GM23338 (cell line): ENCODE data around the gene AEN. TPM values are rescaled to one million over a fixed set of nuclear protein-coding genes. Genes with fewer than 3 reads are reported as not detected.
A peak's percentile ranks its signal among the peaks of the same experiment; 100 is the strongest.

Experiments used
- ATAC-seq: fragments of 200-7000 bp; cut with Tn5 transposase; 3 replicates; pipeline ENCODE4 v1.9.1; 2020
- DNase-seq: peaks from one replicate; pipeline ENCODE4 v3.0.0-alpha.2; 2015; ENCODE audit warnings: low spot score
- H2AFZ ChIP-seq: fragments of 200-600 bp; sonication (generic); 2 replicates; pipeline ENCODE4 v1.8.0; 2016; ENCODE audit warnings: antibody characterized with exemption, mild to moderate bottlenecking, moderate library complexity
- H3F3A ChIP-seq: fragments of 200-600 bp; sonication (generic); replicated peaks from 2 replicates; pipeline ENCODE4 v1.8.0; 2017; ENCODE audit warnings: antibody characterized with exemption, mixed run types, low read depth
- H3K27ac ChIP-seq: fragments of 200-600 bp; sonication (generic); 2 replicates; pipeline ENCODE4 v1.6.1; 2016; ENCODE audit warnings: low read depth
- H3K27me3 ChIP-seq: fragments of 200-600 bp; sonication (generic); 2 replicates; pipeline ENCODE4 v1.8.0; 2016; ENCODE audit warnings: mild to moderate bottlenecking, mixed run types, moderate library complexity; ENCODE audit not compliant: insufficient read depth
- H3K36me3 ChIP-seq: fragments of 200-600 bp; sonication (generic); 2 replicates; pipeline ENCODE4 v1.8.0; 2016; ENCODE audit warnings: mild to moderate bottlenecking; ENCODE audit not compliant: insufficient read depth
- H3K4me1 ChIP-seq: fragments of 200-600 bp; sonication (generic); 2 replicates; pipeline ENCODE4 v1.8.0; 2016; ENCODE audit warnings: mild to moderate bottlenecking, moderate library complexity; ENCODE audit not compliant: insufficient read depth
- H3K4me2 ChIP-seq: fragments of 200-600 bp; sonication (generic); 2 replicates; pipeline ENCODE4 v1.7.1; 2017; ENCODE audit warnings: mixed run types
- H3K4me3 ChIP-seq: fragments of 200-600 bp; sonication (generic); 2 replicates; pipeline ENCODE4 v1.6.1; 2016; ENCODE audit warnings: mixed run types
- H3K79me2 ChIP-seq: fragments of 200-600 bp; sonication (generic); replicated peaks from 2 replicates; pipeline ENCODE4 v1.8.0; 2017; ENCODE audit warnings: mild to moderate bottlenecking; ENCODE audit not compliant: insufficient read depth
- H3K9me2 ChIP-seq: fragments of 200-600 bp; sonication (generic); 2 replicates; pipeline ENCODE4 v1.8.0; 2017; ENCODE audit not compliant: insufficient read depth
- H4K20me1 ChIP-seq: fragments of 200-600 bp; sonication (generic); replicated peaks from 2 replicates; pipeline ENCODE4 v1.8.0; 2017; ENCODE audit warnings: mild to moderate bottlenecking; ENCODE audit not compliant: insufficient read depth
- H3K27ac Mint-ChIP-seq: 2 replicates; pipeline ENCODE4 v1.8.0; 2020; ENCODE audit warnings: inconsistent platforms, mild to moderate bottlenecking, moderate library complexity, mixed read lengths
- H3K27me3 Mint-ChIP-seq: 3 replicates; pipeline ENCODE4 v1.8.0; 2022; ENCODE audit warnings: low read depth, mild to moderate bottlenecking, moderate library complexity, mixed read lengths, inconsistent platforms; ENCODE audit not compliant: insufficient read depth, poor library complexity
- H3K36me3 Mint-ChIP-seq: 3 replicates; pipeline ENCODE4 v1.8.0; 2021; ENCODE audit warnings: low read depth, mild to moderate bottlenecking, inconsistent platforms, moderate library complexity, mixed read lengths
- H3K4me1 Mint-ChIP-seq: 3 replicates; pipeline ENCODE4 v1.8.0; 2020; ENCODE audit warnings: mild to moderate bottlenecking, inconsistent platforms, mixed read lengths
- H3K4me3 Mint-ChIP-seq: 3 replicates; pipeline ENCODE4 v1.8.0; 2021; ENCODE audit warnings: moderate library complexity, mild to moderate bottlenecking, inconsistent platforms, mixed read lengths
- H3K9me3 Mint-ChIP-seq: 3 replicates; pipeline ENCODE4 v1.8.0; 2020; ENCODE audit warnings: moderate library complexity, mild to moderate bottlenecking, inconsistent platforms, mixed read lengths
- CREB1 ChIP-seq: fragments of 250-450 bp; sonication (Bioruptor Pico); IDR thresholded peaks from 2 replicates; pipeline ENCODE4 v1.5.0; 2020; ENCODE audit warnings: low read depth, mild to moderate bottlenecking, moderate library complexity
- EZH2 ChIP-seq: fragments of 200-600 bp; sonication (generic); IDR thresholded peaks from one replicate; pipeline ENCODE4 v1.8.0; 2017; ENCODE audit warnings: antibody characterized with exemption, mild to moderate bottlenecking, low read depth; ENCODE audit not compliant: unreplicated experiment
- NANOG ChIP-seq: IDR thresholded peaks from 2 replicates; pipeline ENCODE4 v1.6.1; 2016; ENCODE audit warnings: antibody characterized with exemption, borderline replicate concordance
- polyA plus RNA-seq: library from polyadenylated mRNA; unstranded; fragments of >200 nt; fragmentation: Nextera tagmentation; extraction: Ambion mirVana; gene quantifications from 2 replicates; pipeline ENCODE4 v1.2.1, GENCODE V29; 2016
- total RNA-seq: library from RNA; depleted of rRNA; stranded (reverse); fragments of >200 nt; shearing (Covaris generic); gene quantifications from 2 replicates; pipeline ENCODE4 v1.2.3, GENCODE V29; 2014
- TF ChIP-seq, protein P1 (sequence below): IDR thresholded peaks from 2 replicates; pipeline ENCODE4 v1.6.1; 2016; ENCODE audit warnings: antibody characterized with exemption
- TF ChIP-seq, protein P2 (sequence below): IDR thresholded peaks from one replicate; pipeline ENCODE4 v1.6.1; 2018; ENCODE audit warnings: antibody characterized with exemption; ENCODE audit not compliant: unreplicated experiment
- TF ChIP-seq, protein P3 (sequence below), 2 experiments: fragments of 200-600 bp in 1 of 2; sonication (generic) in 1 of 2; conservative IDR thresholded peaks; 2 replicates each; pipeline versions ENCODE4 v1.5.1 to v1.6.1; 2016 to 2017; ENCODE audit warnings: antibody characterized with exemption in 2 of 2, low read depth in 2 of 2, mild to moderate bottlenecking in 2 of 2, moderate library complexity in 1 of 2

The AEN gene
- total and polyA plus RNA-seq, 2 experiments from 2014 or later, result 82.3 to 220 TPM

DNA sequence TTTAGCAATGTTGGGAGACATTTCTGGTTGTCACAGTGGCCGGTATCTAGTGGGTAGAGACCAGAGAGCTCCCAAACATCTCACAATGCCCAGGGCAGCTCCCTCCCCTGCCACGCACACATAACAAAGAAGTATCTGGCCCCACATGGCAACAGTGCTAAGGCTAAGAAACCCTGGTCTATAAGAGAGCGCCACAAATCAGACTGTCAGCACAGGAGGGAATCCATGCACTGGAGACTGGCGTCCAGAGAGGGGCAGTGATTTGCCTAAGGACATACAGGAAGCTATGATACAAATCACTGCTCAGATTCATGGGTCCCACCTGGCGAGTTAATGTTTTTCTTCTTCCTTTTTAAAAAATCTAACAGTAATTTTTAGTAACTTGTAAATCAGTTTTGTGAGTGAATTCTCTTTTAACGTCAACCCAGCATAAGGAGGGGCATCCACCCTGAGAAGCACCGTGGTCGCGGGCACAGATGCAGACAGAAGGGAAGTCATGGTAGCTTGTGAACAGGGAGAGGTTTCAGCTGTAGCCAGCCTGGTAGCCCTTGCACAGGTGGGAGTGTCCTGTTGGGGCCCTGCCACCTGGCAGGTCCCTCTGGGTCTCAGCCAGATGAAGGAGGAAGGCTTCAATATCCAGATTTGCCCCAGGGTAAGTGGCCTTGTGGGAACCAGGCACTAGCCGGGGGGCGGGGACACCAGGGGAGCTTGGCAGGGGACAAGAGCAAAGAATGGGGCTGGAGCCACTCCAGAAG is 26.4 kb downstream of the AEN start:
- Histone ChIP-seq H3F3A (no peaks in the 10 kb centered on the region), H3K27ac (no peak overlapping the region), H4K20me1 (no peaks in the 10 kb centered on the region), H2AFZ (no peak overlapping the region), H3K36me3 (no peaks in the 10 kb centered on the region), H3K79me2 (no peaks in the 10 kb centered on the region), H3K4me3 (no peak overlapping the region), H3K4me2 (no peak overlapping the region), H3K9me2 (no peaks in the 10 kb centered on the region), H3K4me1 (peaks cover 1% of the 10 kb centered on the region; the same call in 1 of the 2 replicates), H3K27me3 (no peaks in the 10 kb centered on the region)
- Mint-ChIP-seq H3K4me1 (peaks cover 19% of the 10 kb centered on the region), H3K36me3 (no peaks in the 10 kb centered on the region), H3K27me3 (peaks cover 9% of the 10 kb centered on the region), H3K27ac (no peak overlapping the region), H3K9me3 (no peaks in the 10 kb centered on the region), H3K4me3 (no peak overlapping the region)
- DNase-seq (no peak), ATAC-seq (no peak)
- TF ChIP-seq, protein P1, sequence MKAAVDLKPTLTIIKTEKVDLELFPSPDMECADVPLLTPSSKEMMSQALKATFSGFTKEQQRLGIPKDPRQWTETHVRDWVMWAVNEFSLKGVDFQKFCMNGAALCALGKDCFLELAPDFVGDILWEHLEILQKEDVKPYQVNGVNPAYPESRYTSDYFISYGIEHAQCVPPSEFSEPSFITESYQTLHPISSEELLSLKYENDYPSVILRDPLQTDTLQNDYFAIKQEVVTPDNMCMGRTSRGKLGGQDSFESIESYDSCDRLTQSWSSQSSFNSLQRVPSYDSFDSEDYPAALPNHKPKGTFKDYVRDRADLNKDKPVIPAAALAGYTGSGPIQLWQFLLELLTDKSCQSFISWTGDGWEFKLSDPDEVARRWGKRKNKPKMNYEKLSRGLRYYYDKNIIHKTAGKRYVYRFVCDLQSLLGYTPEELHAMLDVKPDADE, result no peak
- TF ChIP-seq, protein P2, sequence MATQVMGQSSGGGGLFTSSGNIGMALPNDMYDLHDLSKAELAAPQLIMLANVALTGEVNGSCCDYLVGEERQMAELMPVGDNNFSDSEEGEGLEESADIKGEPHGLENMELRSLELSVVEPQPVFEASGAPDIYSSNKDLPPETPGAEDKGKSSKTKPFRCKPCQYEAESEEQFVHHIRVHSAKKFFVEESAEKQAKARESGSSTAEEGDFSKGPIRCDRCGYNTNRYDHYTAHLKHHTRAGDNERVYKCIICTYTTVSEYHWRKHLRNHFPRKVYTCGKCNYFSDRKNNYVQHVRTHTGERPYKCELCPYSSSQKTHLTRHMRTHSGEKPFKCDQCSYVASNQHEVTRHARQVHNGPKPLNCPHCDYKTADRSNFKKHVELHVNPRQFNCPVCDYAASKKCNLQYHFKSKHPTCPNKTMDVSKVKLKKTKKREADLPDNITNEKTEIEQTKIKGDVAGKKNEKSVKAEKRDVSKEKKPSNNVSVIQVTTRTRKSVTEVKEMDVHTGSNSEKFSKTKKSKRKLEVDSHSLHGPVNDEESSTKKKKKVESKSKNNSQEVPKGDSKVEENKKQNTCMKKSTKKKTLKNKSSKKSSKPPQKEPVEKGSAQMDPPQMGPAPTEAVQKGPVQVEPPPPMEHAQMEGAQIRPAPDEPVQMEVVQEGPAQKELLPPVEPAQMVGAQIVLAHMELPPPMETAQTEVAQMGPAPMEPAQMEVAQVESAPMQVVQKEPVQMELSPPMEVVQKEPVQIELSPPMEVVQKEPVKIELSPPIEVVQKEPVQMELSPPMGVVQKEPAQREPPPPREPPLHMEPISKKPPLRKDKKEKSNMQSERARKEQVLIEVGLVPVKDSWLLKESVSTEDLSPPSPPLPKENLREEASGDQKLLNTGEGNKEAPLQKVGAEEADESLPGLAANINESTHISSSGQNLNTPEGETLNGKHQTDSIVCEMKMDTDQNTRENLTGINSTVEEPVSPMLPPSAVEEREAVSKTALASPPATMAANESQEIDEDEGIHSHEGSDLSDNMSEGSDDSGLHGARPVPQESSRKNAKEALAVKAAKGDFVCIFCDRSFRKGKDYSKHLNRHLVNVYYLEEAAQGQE, result no peak
- no peak for TF ChIP-seq NANOG
- no peak for TF ChIP-seq CREB1 (CRISPR knock-in tag)

DNA sequence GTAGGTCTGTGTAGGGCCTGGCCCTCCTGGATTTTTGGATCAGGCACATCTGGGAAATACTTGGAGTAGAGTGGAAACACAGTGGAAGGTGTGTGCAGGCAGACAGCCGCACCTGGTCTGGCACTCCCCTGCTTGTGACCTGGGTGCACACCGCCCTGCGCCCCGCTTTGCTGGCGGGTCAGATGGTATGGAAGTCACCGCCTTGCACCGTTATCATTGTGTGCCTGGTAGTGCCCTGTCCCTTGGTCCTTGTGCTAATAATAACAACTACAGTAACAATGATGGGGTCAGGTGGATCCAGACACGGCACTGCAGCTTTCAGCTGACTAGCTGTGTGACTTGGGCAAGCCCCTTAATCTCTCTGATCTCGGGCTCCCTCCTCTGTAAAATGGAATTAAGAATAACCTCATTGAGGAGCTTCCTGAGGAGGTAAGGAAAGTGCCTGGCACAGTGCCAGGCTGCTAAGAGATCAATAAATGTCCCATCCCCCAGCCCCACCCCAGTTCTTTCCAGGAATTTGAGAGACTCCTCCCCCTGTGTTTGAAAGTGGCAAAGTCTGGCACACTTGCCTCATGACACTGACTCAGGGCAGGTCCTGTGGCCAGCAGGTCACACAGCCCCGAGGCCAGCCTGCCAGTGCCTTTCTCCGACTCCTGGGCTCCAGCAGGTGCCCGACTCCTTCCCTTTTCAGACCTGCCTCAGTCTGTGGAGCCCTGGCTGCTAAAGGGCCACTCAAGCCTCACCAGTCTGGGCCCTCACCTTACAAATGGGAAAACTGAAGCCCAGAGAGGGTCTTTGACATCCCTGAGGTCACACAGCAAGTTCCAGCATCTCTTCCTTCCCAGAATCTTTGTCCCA is 27.4 kb downstream of the AEN start:
- no peaks in the 10 kb centered on the region for H3K9me3 Mint-ChIP-seq
- Histone ChIP-seq H3K4me1 (peaks cover 7% of the 10 kb centered on the region; the same call in 1 of the 2 replicates), H3K36me3 (no peaks in the 10 kb centered on the region), H4K20me1 (no peaks in the 10 kb centered on the region), H3K9me2 (no peaks in the 10 kb centered on the region), H3K79me2 (no peaks in the 10 kb centered on the region), H3K27me3 (no peaks in the 10 kb centered on the region), H3K4me2 (no peak overlapping the region), H2AFZ (no peak overlapping the region), H3K27ac (no peak overlapping the region), H3K4me3 (no peak overlapping the region), H3F3A (no peaks in the 10 kb centered on the region)
- peaks cover 9% of the 10 kb centered on the region for H3K27me3 Mint-ChIP-seq
- H3K27ac Mint-ChIP-seq, result peak overlapping the region; percentile 23; the same call in 1 of the 2 replicates
- H3K36me3 Mint-ChIP-seq, result no peaks in the 10 kb centered on the region
- H3K4me3 Mint-ChIP-seq, result no peak overlapping the region
- H3K4me1 Mint-ChIP-seq, result peaks cover 26% of the 10 kb centered on the region
- DNase-seq (no peak), ATAC-seq (no peak)
- TF ChIP-seq EZH2, result no peak
- TF ChIP-seq, protein P3, sequence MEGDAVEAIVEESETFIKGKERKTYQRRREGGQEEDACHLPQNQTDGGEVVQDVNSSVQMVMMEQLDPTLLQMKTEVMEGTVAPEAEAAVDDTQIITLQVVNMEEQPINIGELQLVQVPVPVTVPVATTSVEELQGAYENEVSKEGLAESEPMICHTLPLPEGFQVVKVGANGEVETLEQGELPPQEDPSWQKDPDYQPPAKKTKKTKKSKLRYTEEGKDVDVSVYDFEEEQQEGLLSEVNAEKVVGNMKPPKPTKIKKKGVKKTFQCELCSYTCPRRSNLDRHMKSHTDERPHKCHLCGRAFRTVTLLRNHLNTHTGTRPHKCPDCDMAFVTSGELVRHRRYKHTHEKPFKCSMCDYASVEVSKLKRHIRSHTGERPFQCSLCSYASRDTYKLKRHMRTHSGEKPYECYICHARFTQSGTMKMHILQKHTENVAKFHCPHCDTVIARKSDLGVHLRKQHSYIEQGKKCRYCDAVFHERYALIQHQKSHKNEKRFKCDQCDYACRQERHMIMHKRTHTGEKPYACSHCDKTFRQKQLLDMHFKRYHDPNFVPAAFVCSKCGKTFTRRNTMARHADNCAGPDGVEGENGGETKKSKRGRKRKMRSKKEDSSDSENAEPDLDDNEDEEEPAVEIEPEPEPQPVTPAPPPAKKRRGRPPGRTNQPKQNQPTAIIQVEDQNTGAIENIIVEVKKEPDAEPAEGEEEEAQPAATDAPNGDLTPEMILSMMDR (conservative IDR thresholded peaks at IDR 0.05; ENCODE audit: low read depth in 2 of 2), result no peak
